SK-N-DZ (cell line): ENCODE data around the gene CST1. TPM values are rescaled to one million over a fixed set of nuclear protein-coding genes. Genes with fewer than 3 reads are reported as not detected.
"Not testable (repeated sequence)": the region's sequence is repeated elsewhere in the genome, so short reads cannot be mapped to it uniquely, and the experiment has no call there.

Experiments
- DNase-seq: peaks from one replicate; pipeline ENCODE4 v3.0.0-alpha.2; 2015; ENCODE audit warnings: low spot score
- polyA plus RNA-seq, 2 experiments: library from polyadenylated mRNA; depleted of rRNA; stranded (reverse); fragments of >200 nt; gene quantifications; 2 replicates each; pipeline ENCODE4 v1.2.3, GENCODE V29; 2014

Gene CST1
- polyA plus RNA-seq (2014; cell fraction: cytosol; rRNA removed): not detected in 2 replicates
- polyA plus RNA-seq (2014; cell fraction: nucleus; rRNA removed): not detected in 2 replicates

- DNase-seq: not testable (repeated sequence)
These were observed at the start of gene CST1 for GRCh38 chr20:23750786-23751185. Gene CST1, minus strand, starts transcription at chr20:23750935. Its CDS starts 69 bp downstream, at chr20:23750866.

GRCh38 chr20:23799216-23799847 is 48.6 kb upstream of the CST1 start:
- peak; percentile 16 for DNase-seq

- no peak for DNase-seq
These were observed 44.8 kb upstream of the CST1 start for GRCh38 chr20:23795526-23795925.

- peak; percentile 10 for DNase-seq
These were observed 44.1 kb upstream of the CST1 start for GRCh38 chr20:23794841-23795240.

- no peak for DNase-seq
These were observed 43.3 kb upstream of the CST1 start for GRCh38 chr20:23794065-23794464.

- DNase-seq: no peak
These were observed 32.7 kb upstream of the CST1 start for GRCh38 chr20:23783447-23783846.

GRCh38 chr20:23782366-23782983 is 31.7 kb upstream of the CST1 start:
- peak; percentile 11 for DNase-seq

- DNase-seq: not testable (repeated sequence)
These were observed 27.9 kb upstream of the CST1 start for GRCh38 chr20:23778676-23779075.

- not testable (repeated sequence) for DNase-seq
These were observed 26.6 kb upstream of the CST1 start for GRCh38 chr20:23777380-23777779.

- no peak for DNase-seq
These were observed 25.5 kb upstream of the CST1 start for GRCh38 chr20:23776067-23776771.

- DNase-seq: no peak
These were observed 23.3 kb upstream of the CST1 start for GRCh38 chr20:23774081-23774480.

GRCh38 chr20:23773579-23773978 is 22.8 kb upstream of the CST1 start:
- DNase-seq: no peak

- no peak for DNase-seq
These were observed 22.4 kb upstream of the CST1 start for GRCh38 chr20:23773127-23773526.

- no peak for DNase-seq
These were observed 21.3 kb upstream of the CST1 start for GRCh38 chr20:23772074-23772473.

GRCh38 chr20:23770384-23770783 is 19.6 kb upstream of the CST1 start:
- DNase-seq: no peak

- DNase-seq: not testable (repeated sequence)
These were observed 17.8 kb upstream of the CST1 start for GRCh38 chr20:23768520-23768919.

- DNase-seq: no peak
These were observed 15.8 kb upstream of the CST1 start for GRCh38 chr20:23766531-23766930.

- DNase-seq: no peak
These were observed 14.8 kb upstream of the CST1 start for GRCh38 chr20:23765578-23765977.

- DNase-seq: not testable (repeated sequence)
These were observed 13.9 kb upstream of the CST1 start for GRCh38 chr20:23764630-23765029.

- no peak for DNase-seq
These were observed 12.6 kb upstream of the CST1 start for GRCh38 chr20:23763345-23763744.

- DNase-seq: no peak
These were observed 8.7 kb upstream of the CST1 start for GRCh38 chr20:23759306-23759940.

- DNase-seq: not testable (repeated sequence)
These were observed 6.1 kb upstream of the CST1 start for GRCh38 chr20:23756792-23757191.
